ENCODE results near the gene PCDH9.

The PCDH9 gene

GRCh38 chr13:66972659-66973058 lies 257.5 kb downstream of the PCDH9 start:
- DNase-seq (ENCODE audit: low read depth in 2 of 2): no peak

GRCh38 chr13:66971004-66971403 lies 259.1 kb downstream of the PCDH9 start:
- no peak for DNase-seq (ENCODE audit: low read depth in 2 of 2)

- DNase-seq (ENCODE audit: low read depth in 2 of 2): no peak
Measured at GRCh38 chr13:66969291-66969690, 260.8 kb downstream of the PCDH9 start.

GRCh38 chr13:66967811-66968597 lies 262.1 kb downstream of the PCDH9 start:
- no peak for DNase-seq (ENCODE audit: low read depth in 2 of 2)

- DNase-seq (ENCODE audit: low read depth in 2 of 2): no peak
Measured at GRCh38 chr13:66965181-66965580, 265.0 kb downstream of the PCDH9 start.

GRCh38 chr13:66962953-66963352 lies 267.2 kb downstream of the PCDH9 start:
- no peak for DNase-seq (ENCODE audit: low read depth in 2 of 2)

GRCh38 chr13:66958611-66959010 lies 271.5 kb downstream of the PCDH9 start:
- no peak for DNase-seq (ENCODE audit: low read depth in 2 of 2)

GRCh38 chr13:66952507-66952906 lies 277.6 kb downstream of the PCDH9 start:
- no peak for DNase-seq (ENCODE audit: low read depth in 2 of 2)

GRCh38 chr13:66951426-66951825 lies 278.7 kb downstream of the PCDH9 start:
- no peak for DNase-seq (ENCODE audit: low read depth in 2 of 2)

- no peak for DNase-seq (ENCODE audit: low read depth in 2 of 2)
Measured at GRCh38 chr13:66950666-66951065, 279.5 kb downstream of the PCDH9 start.

- no peak for DNase-seq (ENCODE audit: low read depth in 2 of 2)
Measured at GRCh38 chr13:66948910-66949309, 281.2 kb downstream of the PCDH9 start.

GRCh38 chr13:66943530-66943929 lies 286.6 kb downstream of the PCDH9 start:
- DNase-seq (ENCODE audit: low read depth in 2 of 2): no peak

GRCh38 chr13:66940113-66940512 lies 290.0 kb downstream of the PCDH9 start:
- no peak for DNase-seq (ENCODE audit: low read depth in 2 of 2)

- no peak for DNase-seq (ENCODE audit: low read depth in 2 of 2)
Measured at GRCh38 chr13:66937423-66937822, 292.7 kb downstream of the PCDH9 start.

- peak in 1 of 2 experiments; percentile 9 for DNase-seq (ENCODE audit: low read depth in 2 of 2)
Measured at GRCh38 chr13:66933994-66934393, 296.1 kb downstream of the PCDH9 start.

GRCh38 chr13:66933527-66933926 lies 296.6 kb downstream of the PCDH9 start:
- no peak for DNase-seq (ENCODE audit: low read depth in 2 of 2)

GRCh38 chr13:66927562-66927961 lies 302.6 kb downstream of the PCDH9 start:
- no peak for DNase-seq (ENCODE audit: low read depth in 2 of 2)

- no peak for DNase-seq (ENCODE audit: low read depth in 2 of 2)
Measured at GRCh38 chr13:66926851-66927524, 303.1 kb downstream of the PCDH9 start.

- DNase-seq (ENCODE audit: low read depth in 2 of 2): no peak
Measured at GRCh38 chr13:66926200-66926850, 303.8 kb downstream of the PCDH9 start.

GRCh38 chr13:66922444-66922843 lies 307.7 kb downstream of the PCDH9 start:
- DNase-seq (ENCODE audit: low read depth in 2 of 2): no peak

GRCh38 chr13:66921437-66921836 lies 308.7 kb downstream of the PCDH9 start:
- no peak for DNase-seq (ENCODE audit: low read depth in 2 of 2)

GRCh38 chr13:66915596-66916185 lies 314.4 kb downstream of the PCDH9 start:
- DNase-seq (ENCODE audit: low read depth in 2 of 2): peak in 1 of 2 experiments; percentile 5

Data from fibroblast of skin of left quadriceps (primary cell).